NCI-H1105 treated with DMSO at 0.1 percent for 48 hours (cell line): Measurements from ENCODE around the gene VIPR2.

Experiments used
- DNase-seq: peaks from one replicate; lab custom pipeline; 2025; lab: John Stamatoyannopoulos, UW

VIPR2 gene

GRCh38 chr7:159064816-159065510 is 79.7 kb downstream of the VIPR2 start:
- no peak for DNase-seq

- no peak for DNase-seq
Measured at GRCh38 chr7:159064121-159064815, 80.4 kb downstream of the VIPR2 start.

- no peak for DNase-seq
Measured at GRCh38 chr7:159063046-159063840, 81.4 kb downstream of the VIPR2 start.

- no peak for DNase-seq
Measured at GRCh38 chr7:159062569-159062968, 82.1 kb downstream of the VIPR2 start.

GRCh38 chr7:159061674-159062212 is 82.9 kb downstream of the VIPR2 start:
- DNase-seq = no peak

GRCh38 chr7:159061209-159061608 is 83.5 kb downstream of the VIPR2 start:
- DNase-seq = no peak

- no peak for DNase-seq
Measured at GRCh38 chr7:159060440-159060839, 84.2 kb downstream of the VIPR2 start.

GRCh38 chr7:159059629-159060028 is 85.0 kb downstream of the VIPR2 start:
- no peak for DNase-seq

- no peak for DNase-seq
Measured at GRCh38 chr7:159057647-159058046, 87.0 kb downstream of the VIPR2 start.

GRCh38 chr7:159056737-159057136 is 87.9 kb downstream of the VIPR2 start:
- no peak for DNase-seq

GRCh38 chr7:159051916-159052315 is 92.8 kb downstream of the VIPR2 start:
- no peak for DNase-seq

- no peak for DNase-seq
Measured at GRCh38 chr7:159050704-159051103, 94.0 kb downstream of the VIPR2 start.

- DNase-seq = no peak
Measured at GRCh38 chr7:159049266-159050025, 95.2 kb downstream of the VIPR2 start.

- no peak for DNase-seq
Measured at GRCh38 chr7:159048656-159049055, 96.0 kb downstream of the VIPR2 start.

- DNase-seq = no peak
Measured at GRCh38 chr7:159047536-159047935, 97.1 kb downstream of the VIPR2 start.

- DNase-seq = no peak
Measured at GRCh38 chr7:159046300-159046699, 98.4 kb downstream of the VIPR2 start.

- DNase-seq = no peak
Measured at GRCh38 chr7:159045839-159046238, 98.8 kb downstream of the VIPR2 start.

GRCh38 chr7:159042581-159043101 is 102.0 kb downstream of the VIPR2 start:
- DNase-seq = no peak

GRCh38 chr7:159042103-159042502 is 102.6 kb downstream of the VIPR2 start:
- DNase-seq = no peak

GRCh38 chr7:159040912-159041711 is 103.6 kb downstream of the VIPR2 start:
- no peak for DNase-seq

- DNase-seq = no peak
Measured at GRCh38 chr7:159040146-159040545, 104.5 kb downstream of the VIPR2 start.
